PC-9 (cell line): Measurements from ENCODE around the gene SMIM28.

ENCODE experiments used
- EZH2 ChIP-seq: fragments of 200-600 bp; sonication (generic); IDR thresholded peaks from 2 replicates; pipeline ENCODE4 v1.8.0; 2017; ENCODE audit warnings: antibody characterized with exemption, low read depth
- TF ChIP-seq, protein P1 (sequence below): fragments of 200-600 bp; sonication (generic); conservative IDR thresholded peaks from 2 replicates; pipeline ENCODE4 v1.6.1; 2017; ENCODE audit warnings: mixed run types, antibody characterized with exemption, mild to moderate bottlenecking, moderate library complexity

DNA sequence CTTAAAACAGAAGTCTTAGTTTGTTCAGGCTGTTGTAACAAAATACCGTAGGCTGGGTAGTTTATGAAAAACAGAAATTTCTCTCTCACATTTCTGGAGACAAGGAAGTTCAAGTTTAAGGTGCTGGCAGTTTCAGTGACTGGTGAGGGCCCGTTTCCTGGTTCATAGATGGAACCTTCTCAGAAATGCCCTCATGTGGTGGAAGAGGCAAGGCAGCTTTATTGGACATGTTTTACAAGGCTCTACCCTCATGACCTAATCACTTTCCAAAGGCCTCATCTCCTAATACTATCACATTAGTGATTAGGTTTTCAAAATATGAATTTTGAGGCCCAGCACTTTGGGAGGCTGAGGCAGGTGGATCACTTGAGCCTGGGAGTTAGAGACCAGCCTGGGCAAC lies 28.7 kb downstream of the SMIM28 start:
- TF ChIP-seq, protein P1, sequence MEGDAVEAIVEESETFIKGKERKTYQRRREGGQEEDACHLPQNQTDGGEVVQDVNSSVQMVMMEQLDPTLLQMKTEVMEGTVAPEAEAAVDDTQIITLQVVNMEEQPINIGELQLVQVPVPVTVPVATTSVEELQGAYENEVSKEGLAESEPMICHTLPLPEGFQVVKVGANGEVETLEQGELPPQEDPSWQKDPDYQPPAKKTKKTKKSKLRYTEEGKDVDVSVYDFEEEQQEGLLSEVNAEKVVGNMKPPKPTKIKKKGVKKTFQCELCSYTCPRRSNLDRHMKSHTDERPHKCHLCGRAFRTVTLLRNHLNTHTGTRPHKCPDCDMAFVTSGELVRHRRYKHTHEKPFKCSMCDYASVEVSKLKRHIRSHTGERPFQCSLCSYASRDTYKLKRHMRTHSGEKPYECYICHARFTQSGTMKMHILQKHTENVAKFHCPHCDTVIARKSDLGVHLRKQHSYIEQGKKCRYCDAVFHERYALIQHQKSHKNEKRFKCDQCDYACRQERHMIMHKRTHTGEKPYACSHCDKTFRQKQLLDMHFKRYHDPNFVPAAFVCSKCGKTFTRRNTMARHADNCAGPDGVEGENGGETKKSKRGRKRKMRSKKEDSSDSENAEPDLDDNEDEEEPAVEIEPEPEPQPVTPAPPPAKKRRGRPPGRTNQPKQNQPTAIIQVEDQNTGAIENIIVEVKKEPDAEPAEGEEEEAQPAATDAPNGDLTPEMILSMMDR = no peak; the same call in 1 of the 2 replicates
- TF ChIP-seq EZH2 = no peak
